Astrocyte (in vitro differentiated cells and primary cell): ENCODE measurements around the gene OR5B21. TPM values are rescaled to one million over a fixed set of nuclear protein-coding genes. Genes with fewer than 3 reads are reported as not detected.

ENCODE experiments used
- DNase-seq: peaks from one replicate; pipeline ENCODE4 v3.0.0-alpha.2; 2010; ENCODE audit warnings: low read depth
- FAIRE-seq: peaks from 2 replicates; lab custom pipeline; 2011; peaks lifted over from hg19 to GRCh38; lab: Jason Lieb, UNC
- H2AFZ ChIP-seq: 2 replicates; pipeline ENCODE4 v1.6.0; 2012; ENCODE audit warnings: low read depth, low read length, inconsistent platforms
- H3K27ac ChIP-seq: 2 replicates; pipeline ENCODE4 v1.5.1; 2011; ENCODE audit warnings: low read depth, low read length, inconsistent platforms
- H3K27me3 ChIP-seq: 2 replicates; pipeline ENCODE4 v1.6.0; 2011; ENCODE audit warnings: low read length, inconsistent platforms; ENCODE audit not compliant: insufficient read depth
- H3K36me3 ChIP-seq: 2 replicates; pipeline ENCODE4 v1.5.1; 2011; ENCODE audit warnings: low read length, inconsistent platforms; ENCODE audit not compliant: insufficient read depth
- H3K4me1 ChIP-seq: 2 replicates; pipeline ENCODE4 v1.5.1; 2011; ENCODE audit warnings: low read length, inconsistent platforms; ENCODE audit not compliant: insufficient read depth
- H3K4me2 ChIP-seq: 2 replicates; pipeline ENCODE4 v1.6.0; 2012; ENCODE audit warnings: low read length, inconsistent platforms
- H3K4me3 ChIP-seq: 2 replicates; pipeline ENCODE4 v1.5.1; 2011; ENCODE audit warnings: low read depth, mild to moderate bottlenecking, low read length, inconsistent platforms; ENCODE audit not compliant: insufficient read depth
- H3K79me2 ChIP-seq: 2 replicates; pipeline ENCODE4 v1.6.0; 2012; ENCODE audit warnings: mild to moderate bottlenecking, low read length, inconsistent platforms; ENCODE audit not compliant: insufficient read depth
- H3K9ac ChIP-seq: 2 replicates; pipeline ENCODE4 v1.6.0; 2012; ENCODE audit warnings: mild to moderate bottlenecking, low read length, inconsistent platforms
- H3K9me3 ChIP-seq: 2 replicates; pipeline ENCODE4 v1.5.1; 2012; ENCODE audit warnings: low read depth, mild to moderate bottlenecking, low read length, inconsistent platforms; ENCODE audit not compliant: insufficient read depth
- H4K20me1 ChIP-seq: 2 replicates; pipeline ENCODE4 v1.6.0; 2012; ENCODE audit warnings: low read length, inconsistent platforms; ENCODE audit not compliant: insufficient read depth
- H3K27ac Mint-ChIP-seq: one replicate; pipeline ENCODE4 v1.8.0; 2021; ENCODE audit warnings: mild to moderate bottlenecking, mixed read lengths; ENCODE audit not compliant: unreplicated experiment
- H3K27me3 Mint-ChIP-seq: one replicate; pipeline ENCODE4 v1.8.0; 2021; ENCODE audit warnings: low read depth, mixed read lengths; ENCODE audit not compliant: unreplicated experiment
- H3K36me3 Mint-ChIP-seq: one replicate; pipeline ENCODE4 v1.8.0; 2021; ENCODE audit warnings: low read depth, mixed read lengths; ENCODE audit not compliant: unreplicated experiment
- H3K4me1 Mint-ChIP-seq: one replicate; pipeline ENCODE4 v1.8.0; 2021; ENCODE audit warnings: low read depth, mixed read lengths; ENCODE audit not compliant: unreplicated experiment
- H3K4me3 Mint-ChIP-seq: one replicate; pipeline ENCODE4 v1.8.0; 2021; ENCODE audit warnings: mild to moderate bottlenecking, moderate library complexity, mixed read lengths; ENCODE audit not compliant: unreplicated experiment
- H3K9me3 Mint-ChIP-seq: one replicate; pipeline ENCODE4 v1.8.0; 2021; ENCODE audit warnings: mild to moderate bottlenecking, mixed read lengths; ENCODE audit not compliant: unreplicated experiment
- EZH2 ChIP-seq: IDR thresholded peaks from 2 replicates; pipeline ENCODE4 v1.6.1; 2012; ENCODE audit warnings: mild to moderate bottlenecking, low read length, inconsistent platforms; ENCODE audit not compliant: insufficient read depth
- total RNA-seq: library from RNA; stranded (reverse); gene quantifications from 2 replicates; pipeline ENCODE4 v1.2.1, GENCODE V29; 2021
- TF ChIP-seq, protein P1 (sequence below): IDR thresholded peaks from 2 replicates; pipeline ENCODE4 v1.5.1; 2011; ENCODE audit warnings: low read depth, mild to moderate bottlenecking, inconsistent platforms, low read length, moderate library complexity; ENCODE audit not compliant: insufficient read depth

OR5B21 gene
- total RNA-seq, 1 donor from 2014 or later: not detected

DNA sequence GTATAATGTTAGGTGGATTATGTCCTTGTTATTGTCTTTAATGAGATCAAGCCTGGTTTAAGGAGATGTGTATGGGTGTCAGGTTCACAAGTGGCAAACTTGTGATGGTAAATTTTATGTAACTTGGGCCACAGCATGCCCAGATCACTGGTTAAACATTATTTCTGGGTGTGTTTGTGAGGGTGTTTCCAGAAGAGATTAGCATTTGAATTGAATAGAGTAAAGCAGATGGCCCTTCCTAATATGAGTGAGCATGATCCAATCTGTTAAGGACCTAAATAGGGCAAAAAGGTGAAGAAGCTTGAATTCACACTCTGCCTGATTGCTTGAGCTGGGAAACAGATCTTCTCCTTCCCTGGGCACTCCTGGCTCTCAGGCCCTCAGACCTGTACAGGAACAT is 20.7 kb downstream of the OR5B21 start:
- TF ChIP-seq, protein P1, sequence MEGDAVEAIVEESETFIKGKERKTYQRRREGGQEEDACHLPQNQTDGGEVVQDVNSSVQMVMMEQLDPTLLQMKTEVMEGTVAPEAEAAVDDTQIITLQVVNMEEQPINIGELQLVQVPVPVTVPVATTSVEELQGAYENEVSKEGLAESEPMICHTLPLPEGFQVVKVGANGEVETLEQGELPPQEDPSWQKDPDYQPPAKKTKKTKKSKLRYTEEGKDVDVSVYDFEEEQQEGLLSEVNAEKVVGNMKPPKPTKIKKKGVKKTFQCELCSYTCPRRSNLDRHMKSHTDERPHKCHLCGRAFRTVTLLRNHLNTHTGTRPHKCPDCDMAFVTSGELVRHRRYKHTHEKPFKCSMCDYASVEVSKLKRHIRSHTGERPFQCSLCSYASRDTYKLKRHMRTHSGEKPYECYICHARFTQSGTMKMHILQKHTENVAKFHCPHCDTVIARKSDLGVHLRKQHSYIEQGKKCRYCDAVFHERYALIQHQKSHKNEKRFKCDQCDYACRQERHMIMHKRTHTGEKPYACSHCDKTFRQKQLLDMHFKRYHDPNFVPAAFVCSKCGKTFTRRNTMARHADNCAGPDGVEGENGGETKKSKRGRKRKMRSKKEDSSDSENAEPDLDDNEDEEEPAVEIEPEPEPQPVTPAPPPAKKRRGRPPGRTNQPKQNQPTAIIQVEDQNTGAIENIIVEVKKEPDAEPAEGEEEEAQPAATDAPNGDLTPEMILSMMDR: no peak
- no peak for TF ChIP-seq EZH2
- H3K36me3 Mint-ChIP-seq: no peaks in the 10 kb centered on the region
- Histone ChIP-seq H3K27ac (no peak overlapping the region), H3K27me3 (no peaks in the 10 kb centered on the region), H4K20me1 (no peaks in the 10 kb centered on the region), H3K36me3 (no peaks in the 10 kb centered on the region), H3K4me1 (no peaks in the 10 kb centered on the region), H3K9ac (no peak overlapping the region), H3K79me2 (no peaks in the 10 kb centered on the region), H2AFZ (no peak overlapping the region), H3K4me3 (no peak overlapping the region), H3K9me3 (no peaks in the 10 kb centered on the region), H3K4me2 (no peak overlapping the region)
- H3K9me3 Mint-ChIP-seq: no peaks in the 10 kb centered on the region
- no peaks in the 10 kb centered on the region for H3K27me3 Mint-ChIP-seq
- no peak overlapping the region for H3K4me3 Mint-ChIP-seq
- H3K27ac Mint-ChIP-seq: no peak overlapping the region
- DNase-seq (no peak), FAIRE-seq (no peak)
- H3K4me1 Mint-ChIP-seq: no peaks in the 10 kb centered on the region

- H3K27ac ChIP-seq: no peak overlapping the region
- no peaks in the 10 kb centered on the region for H3K27me3 Mint-ChIP-seq
- no peaks in the 10 kb centered on the region for H3K9me3 ChIP-seq
- no peaks in the 10 kb centered on the region for H3K79me2 ChIP-seq
- no peak overlapping the region for H3K9ac ChIP-seq
- no peak for FAIRE-seq
- H3K4me3 ChIP-seq: no peak overlapping the region
- no peak overlapping the region for H3K4me2 ChIP-seq
- H3K4me3 Mint-ChIP-seq: no peak overlapping the region
- no peaks in the 10 kb centered on the region for H4K20me1 ChIP-seq
- no peaks in the 10 kb centered on the region for H3K36me3 ChIP-seq
- H2AFZ ChIP-seq: no peak overlapping the region
- no peak overlapping the region for H3K27ac Mint-ChIP-seq
- no peak for DNase-seq
- no peaks in the 10 kb centered on the region for H3K36me3 Mint-ChIP-seq
- no peaks in the 10 kb centered on the region for H3K27me3 ChIP-seq
- no peaks in the 10 kb centered on the region for H3K4me1 ChIP-seq
- no peaks in the 10 kb centered on the region for H3K4me1 Mint-ChIP-seq
- H3K9me3 Mint-ChIP-seq: no peaks in the 10 kb centered on the region
- TF ChIP-seq, protein P1: no peak
- no peak for TF ChIP-seq EZH2
Measured at GRCh38 chr11:58485961-58486360, 21.9 kb downstream of the OR5B21 start.

DNA sequence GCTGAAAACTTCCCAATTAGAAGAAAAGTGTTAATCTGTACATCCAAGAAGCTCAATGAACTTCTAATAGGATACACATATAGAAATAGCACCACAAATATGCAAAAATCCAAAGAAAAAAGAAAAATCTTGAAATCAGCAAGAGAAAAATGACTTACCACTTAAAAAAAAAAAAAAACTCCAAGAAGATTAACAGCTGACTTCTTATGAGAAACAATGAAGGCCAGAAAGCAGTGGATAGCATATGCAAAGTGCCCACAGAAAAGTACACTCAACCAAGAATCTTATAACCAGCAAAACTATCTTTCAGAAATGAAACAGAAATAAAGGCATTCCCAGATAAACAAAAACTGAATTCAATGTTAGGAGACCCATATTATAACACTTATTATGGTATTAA is 36.0 kb downstream of the OR5B21 start:
- H3K27me3 Mint-ChIP-seq: no peaks in the 10 kb centered on the region
- H3K4me3 ChIP-seq: no peak overlapping the region

More for the DNA sequence above, 36.0 kb downstream of the OR5B21 start:
- H2AFZ ChIP-seq: no peak overlapping the region
- no peaks in the 10 kb centered on the region for H3K79me2 ChIP-seq
- no peaks in the 10 kb centered on the region for H3K4me1 Mint-ChIP-seq
- H3K36me3 Mint-ChIP-seq: no peaks in the 10 kb centered on the region
- H3K4me2 ChIP-seq: no peak overlapping the region
- no peaks in the 10 kb centered on the region for H3K4me1 ChIP-seq
- H3K27me3 ChIP-seq: no peaks in the 10 kb centered on the region
- H3K9me3 Mint-ChIP-seq: peaks cover 11% of the 10 kb centered on the region
- H3K9me3 ChIP-seq: no peaks in the 10 kb centered on the region
- H3K9ac ChIP-seq: no peak overlapping the region
- TF ChIP-seq EZH2: no peak
- TF ChIP-seq, protein P1: no peak
- FAIRE-seq (no peak), DNase-seq (no peak)
- no peak overlapping the region for H3K4me3 Mint-ChIP-seq
- H4K20me1 ChIP-seq: no peaks in the 10 kb centered on the region
- no peak overlapping the region for H3K27ac Mint-ChIP-seq
- H3K27ac ChIP-seq: no peak overlapping the region
- H3K36me3 ChIP-seq: no peaks in the 10 kb centered on the region
